ENCODE data around the gene MAPK9.

Gene MAPK9

DNA sequence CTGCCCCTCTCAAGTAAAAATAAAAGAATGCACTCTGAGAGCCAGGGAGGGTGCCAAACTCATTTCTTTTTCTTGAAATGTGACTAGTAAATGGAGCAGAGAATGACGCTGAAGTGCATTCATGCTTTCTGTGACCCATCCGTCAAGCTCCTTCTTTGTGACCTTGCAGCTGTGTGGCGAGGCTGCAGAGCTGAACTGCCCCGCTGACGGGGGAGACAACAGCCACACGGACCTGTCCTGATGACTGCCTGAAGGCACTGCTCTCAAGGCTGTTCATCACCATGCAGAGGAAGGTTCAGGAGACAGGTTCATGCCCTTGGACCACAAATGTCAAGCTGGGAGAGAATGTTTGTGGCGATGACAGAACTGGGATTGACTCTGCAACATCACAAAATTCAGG, 61.9 kb downstream of the MAPK9 start:
- Histone ChIP-seq H4K20me1 (ENCODE audit: low read depth, low read length) (no peaks in the 10 kb centered on the region), H3K36me3 (ENCODE audit: low read length) (no peaks in the 10 kb centered on the region), H3K4me2 (ENCODE audit: low read depth, low read length, poor library complexity, severe bottlenecking) (no peak overlapping the region), H3F3A (ENCODE audit: insufficient read depth) (no peaks in the 10 kb centered on the region), H3K9me3 (ENCODE audit: insufficient read depth, low read length) (no peaks in the 10 kb centered on the region), H3K27ac (ENCODE audit: low read depth, low read length) (no peak overlapping the region), H3K27me3 (ENCODE audit: low read length) (no peaks in the 10 kb centered on the region), H2AFZ (ENCODE audit: low read depth, low read length, severe bottlenecking) (no peak overlapping the region), H3K4me3 (ENCODE audit: insufficient read depth, low read length, poor library complexity, severe bottlenecking) (no peak overlapping the region), H3K9me2 (replicated peaks; ENCODE audit: insufficient read depth, low read length) (no peaks in the 10 kb centered on the region), H3K9ac (ENCODE audit: low read length) (no peak overlapping the region), H3K79me2 (ENCODE audit: insufficient read depth, low read length) (no peaks in the 10 kb centered on the region)
- TF ChIP-seq, protein P1, sequence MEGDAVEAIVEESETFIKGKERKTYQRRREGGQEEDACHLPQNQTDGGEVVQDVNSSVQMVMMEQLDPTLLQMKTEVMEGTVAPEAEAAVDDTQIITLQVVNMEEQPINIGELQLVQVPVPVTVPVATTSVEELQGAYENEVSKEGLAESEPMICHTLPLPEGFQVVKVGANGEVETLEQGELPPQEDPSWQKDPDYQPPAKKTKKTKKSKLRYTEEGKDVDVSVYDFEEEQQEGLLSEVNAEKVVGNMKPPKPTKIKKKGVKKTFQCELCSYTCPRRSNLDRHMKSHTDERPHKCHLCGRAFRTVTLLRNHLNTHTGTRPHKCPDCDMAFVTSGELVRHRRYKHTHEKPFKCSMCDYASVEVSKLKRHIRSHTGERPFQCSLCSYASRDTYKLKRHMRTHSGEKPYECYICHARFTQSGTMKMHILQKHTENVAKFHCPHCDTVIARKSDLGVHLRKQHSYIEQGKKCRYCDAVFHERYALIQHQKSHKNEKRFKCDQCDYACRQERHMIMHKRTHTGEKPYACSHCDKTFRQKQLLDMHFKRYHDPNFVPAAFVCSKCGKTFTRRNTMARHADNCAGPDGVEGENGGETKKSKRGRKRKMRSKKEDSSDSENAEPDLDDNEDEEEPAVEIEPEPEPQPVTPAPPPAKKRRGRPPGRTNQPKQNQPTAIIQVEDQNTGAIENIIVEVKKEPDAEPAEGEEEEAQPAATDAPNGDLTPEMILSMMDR (IDR thresholded peaks at IDR 0.05; ENCODE audit: insufficient read depth, low read length, poor library complexity, severe bottlenecking) = no peak
- TF ChIP-seq EZH2phosphoT487 (conservative IDR thresholded peaks at IDR 0.05; ENCODE audit: low read length) = no peak

DNA sequence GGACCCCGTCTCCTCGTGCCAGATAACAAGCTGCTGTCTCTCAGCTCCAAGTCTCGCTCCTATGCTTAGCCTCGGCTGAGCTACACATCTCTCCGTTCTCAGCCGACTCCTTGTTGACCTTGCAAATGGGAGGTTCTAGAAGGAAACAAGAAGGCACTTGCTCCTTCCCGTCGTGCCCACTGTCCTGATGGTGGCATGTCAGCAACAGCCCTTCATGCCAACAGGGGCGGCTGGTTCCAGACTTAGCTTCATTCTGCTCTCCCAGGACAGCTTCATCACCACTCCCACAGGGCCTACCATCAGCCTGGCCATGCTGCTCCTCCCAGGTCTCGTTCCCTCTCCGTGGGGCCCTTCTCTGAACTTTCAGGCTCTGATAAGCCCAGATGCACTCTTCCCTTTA, 69.8 kb downstream of the MAPK9 start:
- Histone ChIP-seq H3K4me2 (ENCODE audit: low read depth, low read length, poor library complexity, severe bottlenecking) (no peak overlapping the region), H3K9me2 (replicated peaks; ENCODE audit: insufficient read depth, low read length) (no peaks in the 10 kb centered on the region), H4K20me1 (ENCODE audit: low read depth, low read length) (no peaks in the 10 kb centered on the region), H3K27ac (ENCODE audit: low read depth, low read length) (no peak overlapping the region), H3K27me3 (ENCODE audit: low read length) (no peaks in the 10 kb centered on the region), H3K4me3 (ENCODE audit: insufficient read depth, low read length, poor library complexity, severe bottlenecking) (no peak overlapping the region), H3K79me2 (ENCODE audit: insufficient read depth, low read length) (no peaks in the 10 kb centered on the region), H3F3A (ENCODE audit: insufficient read depth) (no peaks in the 10 kb centered on the region), H2AFZ (ENCODE audit: low read depth, low read length, severe bottlenecking) (no peak overlapping the region), H3K9me3 (ENCODE audit: insufficient read depth, low read length) (no peaks in the 10 kb centered on the region), H3K36me3 (ENCODE audit: low read length) (no peaks in the 10 kb centered on the region), H3K9ac (ENCODE audit: low read length) (no peak overlapping the region)
- no peak for TF ChIP-seq EZH2phosphoT487 (conservative IDR thresholded peaks at IDR 0.05; ENCODE audit: low read length)
- TF ChIP-seq, protein P1 (IDR thresholded peaks at IDR 0.05; ENCODE audit: insufficient read depth, low read length, poor library complexity, severe bottlenecking) = no peak

DNA sequence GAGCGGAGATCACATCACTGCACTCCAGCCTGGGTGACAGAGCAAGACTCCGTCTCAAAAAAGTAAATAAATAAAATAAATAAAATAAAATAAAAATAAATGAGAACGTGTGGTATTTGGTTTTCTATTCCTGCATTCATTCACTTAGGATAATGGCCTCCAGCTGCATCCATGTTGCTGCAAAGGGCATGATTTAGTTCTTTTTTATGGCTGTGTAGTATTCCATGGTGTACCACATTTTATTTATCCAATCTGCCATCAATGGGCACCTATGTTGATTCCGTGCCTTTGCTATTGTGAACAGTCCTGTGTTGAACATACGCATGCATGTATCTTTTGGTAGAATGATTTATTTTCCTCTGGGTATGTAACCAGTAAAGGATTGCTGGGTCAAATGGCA, 74.1 kb downstream of the MAPK9 start:
- Histone ChIP-seq H3K27me3 (ENCODE audit: low read length) (no peaks in the 10 kb centered on the region), H3K79me2 (ENCODE audit: insufficient read depth, low read length) (no peaks in the 10 kb centered on the region), H3K4me3 (ENCODE audit: insufficient read depth, low read length, poor library complexity, severe bottlenecking) (no peak overlapping the region), H3K36me3 (ENCODE audit: low read length) (no peaks in the 10 kb centered on the region), H3K9me3 (ENCODE audit: insufficient read depth, low read length) (no peaks in the 10 kb centered on the region), H3K27ac (ENCODE audit: low read depth, low read length) (no peak overlapping the region), H3K9ac (ENCODE audit: low read length) (no peak overlapping the region), H3K9me2 (replicated peaks; ENCODE audit: insufficient read depth, low read length) (no peaks in the 10 kb centered on the region), H3F3A (ENCODE audit: insufficient read depth) (no peaks in the 10 kb centered on the region), H4K20me1 (ENCODE audit: low read depth, low read length) (no peaks in the 10 kb centered on the region), H3K4me2 (ENCODE audit: low read depth, low read length, poor library complexity, severe bottlenecking) (no peak overlapping the region), H2AFZ (ENCODE audit: low read depth, low read length, severe bottlenecking) (no peak overlapping the region)
- TF ChIP-seq EZH2phosphoT487 (conservative IDR thresholded peaks at IDR 0.05; ENCODE audit: low read length) = no peak
- TF ChIP-seq, protein P1 (IDR thresholded peaks at IDR 0.05; ENCODE audit: insufficient read depth, low read length, poor library complexity, severe bottlenecking) = no peak

Measured in SU-DHL-6 (cell line).